Kidney tubule cell (primary cell): Measurements from ENCODE around the gene CHD6.
A peak's percentile ranks its signal among the peaks of the same experiment; 100 is the strongest.

ENCODE experiments used
- DNase-seq: peaks from one replicate; pipeline ENCODE4 v3.0.0-alpha.2; 2018; ENCODE audit warnings: low spot score

Gene CHD6

DNA sequence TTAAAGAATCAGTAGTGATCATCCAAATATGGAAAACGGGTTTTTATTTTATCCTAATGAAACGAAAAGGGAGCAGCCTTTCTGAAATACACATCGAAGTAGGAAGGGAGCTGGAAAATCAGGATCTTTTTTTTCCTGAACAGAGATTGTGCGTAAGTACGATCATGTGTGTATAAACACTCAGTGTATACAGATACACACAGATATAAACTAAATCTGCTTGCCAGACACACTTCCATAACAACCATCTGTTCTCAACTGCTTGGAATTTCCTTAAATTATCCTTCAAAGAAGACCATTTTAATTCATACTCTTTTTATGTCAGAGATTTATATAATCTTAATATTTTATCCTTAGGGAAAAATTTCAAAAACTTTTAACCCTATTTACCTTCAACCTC lies 110.7 kb downstream of the CHD6 start:
- DNase-seq: no peak

DNA sequence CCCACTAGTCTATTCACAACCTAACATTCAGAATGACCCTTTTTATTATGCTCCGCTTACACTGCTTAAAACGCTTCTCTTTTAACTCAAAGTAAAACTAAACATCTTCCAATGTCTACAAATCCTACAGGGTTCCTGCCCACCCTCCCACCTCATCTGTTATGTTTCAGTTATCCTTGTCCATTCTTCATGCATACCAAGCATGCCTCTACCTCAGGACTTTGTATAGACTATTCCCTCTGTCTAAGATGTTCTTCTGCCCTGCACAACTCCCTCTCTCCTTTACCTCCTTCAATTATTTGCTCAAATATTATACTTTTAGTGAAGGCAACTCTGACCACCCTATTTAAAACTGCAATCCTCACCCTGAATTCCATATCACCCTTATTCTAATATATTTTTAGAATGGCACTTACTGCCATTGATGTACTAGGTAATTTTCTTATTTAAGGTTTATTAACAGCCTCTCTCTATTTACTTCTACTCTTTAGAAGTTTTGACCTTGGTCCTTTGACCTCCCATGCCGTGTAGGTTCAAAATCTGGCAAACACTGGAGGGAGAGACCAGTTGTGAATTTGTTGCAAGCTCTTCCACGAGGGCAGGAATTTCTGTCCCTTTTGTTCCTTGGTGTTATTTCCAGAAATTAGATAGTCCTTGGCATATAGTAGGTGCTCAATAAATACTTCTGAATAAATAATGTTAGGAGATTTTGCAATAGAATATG lies 111.8 kb downstream of the CHD6 start:
- no peak for DNase-seq

DNA sequence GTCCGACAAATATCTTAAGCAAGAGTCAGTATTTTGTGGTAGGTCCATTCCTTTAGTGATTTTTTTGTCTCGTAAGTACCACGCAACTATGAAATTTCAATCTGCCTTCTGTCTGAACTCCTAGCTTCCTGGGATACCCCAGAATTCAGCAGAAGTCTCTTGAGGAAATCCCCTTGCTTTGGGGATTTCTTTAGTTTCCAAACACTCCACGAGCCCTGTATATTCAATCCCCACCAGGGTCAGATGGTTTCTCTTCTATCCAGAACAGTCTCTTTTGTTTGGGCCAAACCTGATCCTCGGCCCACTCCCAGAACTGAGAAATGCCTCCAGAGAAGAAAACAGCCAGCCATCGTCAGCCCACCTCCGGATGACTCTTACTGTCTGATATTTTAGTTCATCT lies 113.0 kb downstream of the CHD6 start:
- no peak for DNase-seq

DNA sequence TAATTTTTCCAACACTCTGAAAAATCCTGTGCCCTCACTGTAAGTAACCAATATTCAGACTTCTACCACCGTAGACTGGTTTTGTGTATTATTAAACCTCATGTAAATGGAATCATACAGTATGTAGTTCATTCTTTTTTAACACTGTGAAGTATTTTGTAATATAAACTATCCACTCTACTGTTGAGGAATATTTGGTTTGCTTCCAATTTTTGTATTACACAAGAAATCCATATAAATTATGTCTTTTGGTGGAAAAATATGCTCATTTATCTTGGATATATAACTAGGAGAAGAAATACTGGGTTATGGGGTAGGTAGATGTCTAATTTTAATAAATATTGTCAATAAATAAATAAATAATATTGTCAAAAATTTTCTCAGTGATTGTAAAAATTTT lies 116.8 kb downstream of the CHD6 start:
- DNase-seq: no peak

DNA sequence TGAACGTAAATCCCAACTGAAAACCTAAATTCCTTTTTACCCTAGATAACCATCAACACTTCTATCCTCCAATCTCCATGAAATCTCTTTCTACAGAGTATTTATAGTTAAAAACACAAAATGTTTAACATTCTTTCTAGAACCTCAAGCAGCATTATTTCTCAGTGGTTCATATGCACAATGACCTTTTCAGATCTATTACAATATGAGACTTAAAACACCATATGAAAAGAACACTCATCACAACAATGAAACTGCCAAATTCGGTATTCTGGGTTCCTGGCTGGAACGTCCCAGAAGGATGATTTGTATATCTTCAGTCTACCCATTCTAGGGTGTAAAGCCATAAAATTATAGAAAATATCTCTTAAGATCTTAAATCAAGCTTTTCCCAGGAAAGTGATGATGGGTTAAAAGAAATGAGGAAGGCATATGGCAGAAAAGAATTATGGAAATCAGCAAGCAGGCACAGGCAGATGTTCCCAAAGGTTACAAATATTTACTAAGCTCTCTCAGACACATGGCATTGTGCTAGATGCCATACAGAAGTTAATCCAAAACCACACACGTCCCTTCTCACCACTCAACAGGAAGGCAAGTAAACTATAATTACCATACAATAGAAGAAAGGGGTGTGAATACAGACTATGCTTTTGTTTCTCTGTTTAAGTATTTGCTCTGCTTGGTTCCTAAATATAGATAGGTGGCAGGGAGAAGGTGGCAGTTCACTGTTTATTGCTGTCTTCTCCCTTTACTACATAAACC lies 118.0 kb downstream of the CHD6 start:
- DNase-seq: no peak

DNA sequence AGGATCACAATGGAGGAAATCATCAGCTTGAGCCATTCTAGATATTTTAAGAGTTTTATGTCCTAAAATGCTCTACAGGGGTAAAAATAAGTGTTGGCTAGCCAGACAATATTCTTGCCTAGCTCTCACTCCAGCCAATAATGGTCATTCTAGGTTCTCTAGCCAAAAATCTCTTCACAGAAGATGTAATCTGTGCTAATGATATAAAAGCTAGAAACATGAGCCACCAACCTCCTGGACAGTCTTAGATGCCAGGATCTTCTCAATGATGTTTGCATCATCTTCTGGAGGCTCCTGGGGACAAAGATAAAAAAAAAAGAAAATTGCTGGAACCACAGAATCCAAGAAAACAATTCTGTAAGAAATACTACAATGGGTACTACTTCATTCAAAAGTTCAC lies 119.1 kb downstream of the CHD6 start:
- DNase-seq: no peak

DNA sequence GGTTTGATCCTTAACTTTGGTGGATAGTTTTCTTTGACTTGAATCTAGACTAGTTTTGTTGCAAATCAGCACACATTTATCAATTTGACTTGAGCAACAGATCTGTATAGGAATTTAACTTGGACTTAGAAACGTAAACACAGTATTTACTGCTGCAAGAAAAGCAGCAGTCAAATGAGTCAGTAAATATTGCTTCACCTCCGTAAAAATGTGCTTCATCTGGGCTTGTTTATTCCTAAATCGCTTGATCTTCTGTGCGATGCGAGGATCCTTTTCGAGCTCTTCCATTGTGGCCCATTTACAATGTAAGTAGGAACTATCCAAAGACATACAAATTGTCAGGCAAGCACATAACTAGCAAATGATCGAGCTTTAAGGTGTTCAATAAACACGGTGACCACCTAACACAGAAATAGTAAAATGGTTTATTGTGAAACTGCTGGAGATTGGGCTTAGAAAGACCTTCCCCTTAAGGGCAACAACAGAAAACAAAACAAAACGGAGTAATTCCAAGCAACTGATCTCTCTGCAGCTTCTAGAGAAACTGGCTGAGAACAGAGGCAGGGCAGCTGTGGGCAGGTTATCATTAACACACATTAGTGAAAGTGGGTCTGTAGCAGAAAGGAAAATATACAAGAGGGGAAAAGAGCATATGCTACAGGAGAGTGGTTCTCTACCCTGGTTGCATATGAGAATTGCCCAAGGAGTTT lies 120.8 kb downstream of the CHD6 start:
- no peak for DNase-seq

DNA sequence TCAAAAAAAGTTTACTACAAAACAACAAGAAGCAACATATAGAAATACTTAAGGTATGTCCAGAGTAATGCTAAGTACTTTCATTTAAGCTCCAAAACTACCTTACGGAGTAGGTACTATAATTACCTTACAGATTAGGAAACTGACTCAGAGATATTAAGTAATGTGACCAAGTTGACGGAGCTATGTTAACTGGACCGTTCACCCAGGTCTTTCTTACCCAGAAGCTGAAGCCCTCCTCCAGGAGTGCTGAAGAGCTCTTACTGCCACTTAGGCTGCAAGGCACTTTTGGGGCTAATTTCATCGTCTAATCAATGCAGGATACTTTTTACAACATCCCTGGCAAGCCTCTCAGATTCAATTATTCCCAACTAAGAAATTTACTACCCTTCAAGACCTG lies 123.7 kb downstream of the CHD6 start:
- DNase-seq: no peak

DNA sequence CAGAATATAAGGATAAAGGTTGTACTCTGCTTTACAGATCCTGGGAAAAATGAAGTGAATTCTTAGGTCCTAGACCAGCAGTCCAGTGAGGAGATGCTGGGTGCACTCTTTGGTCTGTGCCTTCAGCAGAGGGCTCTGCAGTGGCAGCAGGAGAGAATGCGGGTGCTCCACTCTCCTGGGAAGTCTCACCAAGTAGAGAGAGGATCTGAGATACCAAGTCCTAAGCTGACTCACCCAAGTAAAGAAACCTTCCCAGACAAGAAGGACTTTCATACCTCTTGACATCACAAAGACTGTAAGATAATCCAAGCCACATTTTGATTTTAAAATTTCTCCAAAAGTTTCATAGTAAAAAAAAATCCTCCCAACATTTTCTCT lies 134.6 kb downstream of the CHD6 start:
- peak; percentile 37 for DNase-seq

DNA sequence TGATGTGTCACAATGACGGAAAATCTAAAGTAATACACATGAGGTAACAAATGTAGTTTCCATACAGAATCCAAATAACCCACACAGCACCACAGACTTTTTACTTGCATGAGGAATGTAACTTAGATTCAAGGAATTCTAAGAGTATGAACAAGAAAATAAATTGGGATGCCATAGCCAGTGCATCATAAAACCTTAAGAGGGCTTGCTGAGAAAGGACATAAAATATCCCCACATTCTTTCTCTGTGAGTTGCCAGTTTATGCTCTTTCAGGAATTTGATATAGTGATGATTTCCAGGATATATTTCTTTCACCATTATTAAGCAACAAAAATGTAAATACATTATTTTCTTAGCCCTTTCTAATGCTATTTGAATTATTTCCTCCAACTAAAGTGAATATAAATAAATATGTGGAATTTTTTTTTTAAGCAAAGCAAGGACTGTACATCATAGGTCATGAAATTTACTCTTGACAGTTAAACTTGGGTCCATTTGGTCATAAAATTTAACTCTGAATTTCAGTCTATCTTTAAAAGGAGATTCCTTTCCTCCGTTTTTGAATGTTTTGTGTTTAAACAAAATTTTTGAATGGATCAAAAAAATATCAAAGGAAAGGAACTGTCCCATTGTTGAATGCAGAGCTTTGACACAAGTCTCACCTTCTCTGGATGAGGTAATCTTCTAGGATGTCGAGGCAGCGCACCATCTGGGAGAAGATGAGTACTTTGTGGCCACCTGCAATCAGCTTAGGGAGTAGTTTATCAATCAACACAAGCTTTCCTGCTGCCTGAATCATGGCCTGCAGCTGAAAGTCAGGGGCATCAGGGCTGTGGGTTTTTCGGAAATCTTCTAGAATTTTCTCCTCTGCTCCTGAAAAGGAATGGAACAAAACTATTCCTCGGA lies 135.3 kb downstream of the CHD6 start:
- peak; percentile 81 for DNase-seq

DNA sequence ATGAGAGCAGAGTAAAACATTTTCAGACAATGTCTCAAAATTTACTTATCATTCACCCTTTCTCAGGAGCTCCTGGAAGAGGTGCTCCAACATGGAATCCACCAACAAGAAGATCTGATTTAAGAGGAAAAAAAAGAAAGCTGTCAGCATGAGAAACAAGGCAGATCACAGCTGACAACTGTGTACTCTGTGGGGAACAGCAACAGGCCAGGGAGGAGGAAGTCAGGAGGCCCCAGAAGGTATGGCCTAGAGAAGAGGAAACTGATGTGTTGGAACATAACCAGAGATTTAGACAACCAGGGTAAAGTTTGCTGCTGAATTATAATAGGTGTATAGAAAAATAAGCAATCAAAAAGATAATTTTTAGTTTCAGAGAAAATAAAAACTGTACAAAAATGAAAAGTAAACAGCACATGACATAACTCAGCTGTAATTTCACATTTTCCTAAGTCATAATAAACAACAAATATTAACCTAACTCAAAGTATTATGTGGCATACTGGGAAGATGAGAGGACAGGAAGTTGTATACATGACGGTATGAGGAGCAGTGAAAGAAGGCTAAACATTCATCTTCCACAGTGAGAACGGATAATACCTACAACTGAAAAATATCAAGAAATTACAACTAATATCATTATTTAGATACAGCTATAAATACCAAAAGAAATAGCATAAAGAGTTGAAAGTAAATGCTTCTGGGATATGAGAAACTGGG lies 138.0 kb downstream of the CHD6 start:
- DNase-seq: peak; percentile 18

DNA sequence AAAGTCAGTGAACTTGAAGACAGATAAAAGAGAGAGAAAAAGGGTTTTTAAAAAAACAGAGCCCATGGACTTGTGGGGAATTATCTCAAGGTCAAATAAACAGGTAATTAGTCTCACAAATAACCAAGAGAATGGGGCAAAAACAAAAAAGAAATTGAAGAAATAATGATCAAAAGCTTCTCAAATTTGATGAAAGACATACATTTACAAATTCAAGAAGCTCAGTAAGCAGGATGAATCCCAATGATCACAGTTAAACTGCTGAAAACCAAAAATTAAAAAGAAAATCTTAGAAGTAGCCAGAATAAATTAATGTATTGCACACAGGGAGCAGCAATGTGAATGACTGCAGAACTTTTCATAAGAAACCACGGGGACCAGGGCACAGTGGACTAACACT lies 139.1 kb downstream of the CHD6 start:
- no peak for DNase-seq

DNA sequence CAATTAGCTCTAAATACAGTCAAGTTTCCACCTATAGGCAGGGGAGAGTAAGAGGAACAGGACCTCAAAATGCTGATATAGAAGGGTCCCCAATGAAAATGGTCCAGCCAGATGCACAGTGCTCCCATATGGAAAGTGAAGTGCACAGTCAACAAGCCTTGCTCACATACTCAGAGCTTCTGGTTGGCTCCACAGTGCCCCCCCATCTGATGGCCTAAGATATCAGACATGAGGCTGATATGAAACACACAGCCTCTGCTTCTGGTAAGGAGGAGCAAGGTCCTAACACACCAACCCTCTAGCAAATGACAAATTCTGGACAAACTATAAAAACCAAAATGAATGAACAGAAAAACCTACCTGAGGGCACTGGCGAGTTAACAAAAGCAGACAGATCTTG lies 140.2 kb downstream of the CHD6 start:
- no peak for DNase-seq

DNA sequence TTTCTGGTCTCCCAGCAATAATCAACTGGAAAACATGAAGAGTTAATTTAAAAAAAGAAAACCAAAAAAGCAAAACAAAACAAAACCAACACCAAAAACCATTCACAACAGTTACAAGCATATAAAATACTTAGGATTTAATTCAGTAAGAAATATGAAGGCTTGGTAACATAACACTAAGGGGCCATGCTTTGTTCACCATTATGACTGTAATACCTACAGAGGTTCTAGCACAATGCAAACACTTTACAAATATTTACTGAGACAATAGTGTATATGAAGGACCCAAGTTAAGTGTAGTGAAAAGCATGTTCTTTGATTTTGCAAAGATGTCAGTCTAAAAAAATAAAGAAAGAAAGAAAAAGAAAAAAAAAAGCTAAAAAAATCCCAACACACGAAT lies 141.7 kb downstream of the CHD6 start:
- no peak for DNase-seq

DNA sequence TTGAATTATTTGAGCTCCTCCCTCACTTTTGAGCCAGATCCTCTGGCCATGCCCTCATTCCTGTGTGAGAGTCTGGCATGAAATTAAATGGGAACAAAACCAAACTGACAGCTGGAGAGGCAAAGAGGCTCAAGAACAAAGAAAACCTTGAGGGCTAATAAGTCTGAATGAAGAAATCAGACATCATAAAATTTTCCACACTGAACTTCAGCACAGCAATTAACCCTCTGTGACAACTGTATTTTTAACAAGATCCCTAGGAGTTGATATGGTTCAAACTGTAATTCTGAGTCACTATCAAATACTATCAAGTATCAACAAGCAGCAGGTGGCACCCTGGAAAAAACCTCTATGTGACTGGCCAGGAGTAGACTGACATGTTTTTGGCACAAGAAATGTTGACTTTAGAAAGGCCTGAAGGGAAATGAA lies 142.2 kb downstream of the CHD6 start:
- DNase-seq: peak; percentile 12

DNA sequence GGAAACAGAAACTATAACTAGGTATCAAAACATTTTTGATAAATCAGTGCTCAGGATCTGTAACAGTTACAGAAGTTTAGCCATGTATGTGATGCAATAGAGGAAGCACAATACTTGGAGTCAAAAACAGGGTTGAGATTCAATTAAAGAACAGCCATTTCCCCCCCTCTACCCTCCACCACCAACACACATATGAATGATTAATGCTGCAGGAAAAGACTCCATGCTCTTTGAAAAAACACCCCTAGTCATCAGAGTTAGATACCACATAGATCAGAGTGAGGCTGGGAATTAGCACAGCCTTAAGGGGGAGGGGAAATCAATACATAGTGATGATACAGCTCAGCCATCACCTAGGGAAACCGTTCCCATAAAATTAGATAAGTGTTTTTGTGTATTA lies 142.7 kb downstream of the CHD6 start:
- peak; percentile 23 for DNase-seq

DNA sequence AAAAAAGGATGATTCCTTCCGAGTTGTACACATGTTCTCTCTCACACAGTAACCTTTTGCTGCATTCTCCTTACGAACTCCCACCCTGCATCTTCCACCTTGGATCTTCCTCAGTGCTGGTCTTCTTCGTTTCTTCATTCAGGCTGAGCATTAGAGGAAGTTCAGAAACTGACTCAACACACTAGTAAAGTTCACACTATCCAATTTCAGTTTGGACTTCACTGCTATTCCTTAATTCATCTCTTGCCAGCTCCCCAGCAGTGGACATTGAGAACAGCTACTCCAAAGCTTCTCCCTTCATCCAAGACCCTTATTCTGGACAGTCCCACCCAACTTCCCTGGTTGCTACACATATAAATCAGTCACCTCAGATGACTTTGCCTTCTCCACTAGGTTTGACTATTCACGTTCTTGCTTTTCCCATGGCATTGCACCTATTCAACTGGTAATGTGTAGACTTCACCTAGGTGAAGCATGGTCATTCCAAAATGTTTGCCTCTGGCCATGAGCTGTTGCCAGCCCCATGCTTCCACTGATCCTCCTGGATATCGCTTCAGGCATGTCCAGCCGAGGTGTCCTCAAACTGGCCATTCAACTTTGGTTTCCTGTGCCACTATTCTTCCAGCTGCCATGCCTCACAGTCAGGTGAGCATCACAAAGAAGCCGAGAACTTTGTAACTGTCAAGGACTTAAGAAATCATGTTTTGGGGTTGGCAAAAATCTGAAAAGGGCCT lies 147.6 kb downstream of the CHD6 start:
- no peak for DNase-seq

DNA sequence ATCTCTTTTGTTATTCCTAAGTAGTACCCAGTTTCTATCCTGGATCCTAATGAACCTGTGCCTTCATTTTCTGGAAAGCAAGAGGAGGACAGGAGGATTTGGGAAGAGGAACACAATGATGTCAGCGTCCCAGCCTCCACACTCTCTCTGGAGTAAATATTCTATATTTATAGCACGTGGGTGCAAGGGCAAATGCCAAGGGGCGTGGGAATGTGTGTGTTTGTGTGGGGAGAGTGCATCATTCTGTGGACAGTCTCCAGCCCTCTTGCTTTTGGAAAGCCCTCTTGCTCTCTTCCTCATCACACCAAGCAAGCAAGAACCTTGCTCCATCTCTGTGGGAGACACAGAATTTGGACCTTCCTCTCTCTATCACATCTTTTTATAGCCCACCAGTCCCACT lies 148.3 kb downstream of the CHD6 start:
- no peak for DNase-seq

DNA sequence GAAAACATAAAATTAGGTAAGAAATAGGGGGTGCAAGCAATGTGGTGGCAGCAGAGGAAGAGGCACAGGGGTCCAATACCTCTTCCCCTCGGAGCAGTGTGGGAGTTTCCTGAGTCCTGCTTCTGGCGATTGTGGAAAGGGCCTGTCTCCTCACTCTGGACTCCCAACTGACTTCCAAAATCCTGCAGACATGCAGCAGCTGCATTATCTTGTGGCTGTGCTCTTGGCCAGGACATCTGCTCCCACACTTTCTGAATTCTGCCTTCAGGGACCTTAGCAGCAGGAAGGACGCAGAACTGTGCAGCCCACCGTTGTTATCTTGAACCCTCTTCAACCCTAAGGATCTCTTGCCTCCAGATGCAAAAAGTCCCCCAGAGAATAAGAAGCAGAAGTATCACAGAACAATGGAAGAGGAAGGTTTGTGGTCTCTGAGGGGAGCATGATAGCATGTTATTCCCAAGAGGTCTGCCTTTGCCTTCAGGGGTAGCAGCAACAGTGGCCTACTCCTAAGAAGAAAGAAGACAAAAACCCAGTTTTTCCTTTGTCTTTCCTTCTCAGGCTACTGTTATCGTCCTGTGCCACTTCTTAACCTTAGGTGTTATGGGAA lies 149.1 kb downstream of the CHD6 start:
- no peak for DNase-seq

DNA sequence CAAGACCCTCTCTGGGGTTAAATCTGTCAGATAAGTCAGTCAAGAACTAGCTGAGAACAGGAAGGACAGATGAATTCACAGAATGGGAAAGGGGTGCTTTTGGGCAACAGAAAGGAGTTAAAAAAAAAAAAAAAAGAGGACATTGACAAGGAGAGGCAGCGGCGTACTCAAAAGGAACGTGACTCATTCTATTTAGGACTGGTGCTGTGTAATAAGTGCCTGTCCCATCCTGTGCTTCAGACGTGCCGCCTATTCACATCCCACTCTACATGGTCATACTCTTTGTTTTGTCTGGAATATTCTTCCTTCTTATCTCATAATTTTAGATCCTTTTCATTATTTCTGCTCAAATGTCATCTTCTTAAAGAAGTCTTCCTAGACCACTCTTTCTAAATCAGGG lies 150.5 kb downstream of the CHD6 start:
- DNase-seq: no peak
